Measurements from ENCODE around the gene PKD2L1.

GRCh38 chr10:100364735-100365391 is 34.8 kb upstream of the PKD2L1 start:
- TF ChIP-seq POLR2A (IDR thresholded peaks at IDR 0.05) = no peak
- peak in 1 of 3 donors; percentile 41 for TF ChIP-seq POLR2AphosphoS5 (IDR thresholded peaks at IDR 0.05)

Data from spleen (tissue), 3 donors.